ENCODE results near the gene CHST1.

Gene CHST1

DNA sequence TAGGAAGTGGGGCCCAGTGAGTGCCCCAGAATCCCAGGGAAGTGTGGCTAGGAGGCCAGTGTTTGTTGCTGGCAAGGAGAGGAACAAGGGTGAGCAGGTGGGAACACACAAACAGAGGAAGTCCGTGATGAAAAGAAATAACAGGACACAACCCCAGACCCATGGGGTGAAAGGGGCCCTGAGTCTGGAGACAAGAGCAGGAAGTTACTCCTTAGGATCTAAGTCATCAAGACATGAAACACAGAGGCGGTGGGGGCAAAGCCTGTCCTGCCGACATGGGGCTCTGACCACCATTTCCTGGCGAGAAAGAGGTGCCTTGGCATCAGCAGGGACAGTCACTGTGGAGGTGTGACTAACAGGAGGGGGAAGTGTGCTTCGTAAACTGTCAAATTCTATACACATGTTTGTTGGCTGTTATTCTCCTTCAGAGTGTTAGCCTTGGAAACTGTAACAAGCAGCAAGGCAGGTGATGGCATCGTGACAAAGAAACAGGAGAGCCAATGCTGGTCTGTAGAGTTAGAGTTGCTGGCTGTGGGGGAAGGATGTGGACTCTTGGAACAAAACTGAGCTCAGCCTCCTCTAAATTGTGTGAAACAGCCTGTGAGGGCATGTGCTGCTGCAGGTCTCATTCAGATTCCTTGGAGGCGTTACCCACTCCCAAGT, 21.7 kb downstream of the CHST1 start:
- no peak for DNase-seq

DNA sequence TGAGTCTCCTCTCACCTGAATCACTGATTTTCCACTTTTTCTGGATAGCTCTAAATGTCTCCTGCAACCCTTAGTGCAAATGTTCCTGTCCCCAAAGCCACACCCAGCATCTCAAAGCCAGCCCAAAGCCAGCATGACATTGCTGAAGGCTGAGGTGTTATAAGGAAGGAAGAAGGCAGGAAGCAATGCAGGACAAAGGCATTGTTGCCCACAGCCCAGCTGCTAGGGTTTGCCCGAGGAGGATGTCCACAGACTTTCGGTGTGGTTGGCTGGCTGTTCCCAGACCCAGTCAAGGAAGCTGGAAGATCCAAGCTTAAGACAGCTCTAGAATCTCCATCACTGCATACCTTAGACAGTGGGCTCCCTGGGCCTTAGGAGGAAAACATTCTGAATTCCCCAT, 23.5 kb downstream of the CHST1 start:
- DNase-seq = no peak

DNA sequence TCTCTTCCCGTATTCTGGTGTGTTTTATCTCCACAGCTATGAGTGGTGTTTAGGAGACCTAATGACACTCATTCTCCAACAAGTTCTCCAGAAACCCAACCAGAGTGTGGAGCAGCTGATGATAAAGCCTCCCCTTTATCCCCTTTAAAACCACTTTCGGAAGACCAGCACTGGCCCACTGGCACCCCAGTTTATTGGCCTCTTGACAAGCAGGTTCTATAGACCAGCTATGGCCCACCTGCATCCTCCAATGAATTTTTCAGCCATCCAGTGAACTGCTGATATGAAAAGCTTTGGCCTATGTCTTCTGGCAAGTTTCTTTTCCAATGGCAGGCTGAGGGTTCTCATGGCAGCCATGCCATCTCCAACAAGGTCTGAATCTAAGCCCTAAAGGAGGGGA, 27.4 kb downstream of the CHST1 start:
- no peak for DNase-seq

DNA sequence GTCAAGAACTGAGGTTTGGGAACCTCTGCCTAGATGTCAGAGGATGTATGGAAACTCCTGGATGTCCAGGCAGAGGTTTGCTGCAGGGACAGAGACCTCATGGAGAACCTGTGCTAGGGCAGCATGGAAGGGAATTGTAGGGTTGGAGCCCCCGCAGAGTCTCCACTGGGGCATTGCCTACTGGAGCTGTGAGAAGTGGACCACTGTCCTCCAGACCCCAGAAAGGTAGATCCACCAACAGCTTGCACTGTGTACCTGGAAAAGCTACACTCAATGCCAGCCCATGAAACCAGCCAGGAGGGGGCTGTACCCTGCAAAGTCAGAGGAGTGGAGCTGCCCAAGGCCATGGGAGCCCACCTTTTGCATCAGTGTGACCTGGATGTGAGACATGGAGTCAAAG, 29.5 kb downstream of the CHST1 start:
- no peak for DNase-seq

DNA sequence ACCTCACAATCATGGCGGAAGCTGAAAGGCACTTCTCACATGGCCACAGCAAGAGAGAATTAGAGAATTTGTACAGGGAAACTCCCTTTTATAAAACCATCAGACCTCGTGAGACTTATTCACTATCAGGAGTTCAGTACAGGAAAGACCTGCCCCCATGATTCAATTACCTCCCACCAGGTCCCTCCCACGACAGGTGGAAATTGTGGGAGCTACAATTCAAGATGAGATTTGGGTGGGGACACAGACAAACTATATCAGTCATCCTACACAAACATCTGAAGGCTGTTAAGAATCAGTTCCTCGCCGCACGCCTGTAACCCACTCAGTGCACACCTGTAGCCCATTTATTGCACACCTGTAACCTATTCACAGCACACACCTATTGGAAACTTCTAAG, 39.8 kb downstream of the CHST1 start:
- DNase-seq = no peak

DNA sequence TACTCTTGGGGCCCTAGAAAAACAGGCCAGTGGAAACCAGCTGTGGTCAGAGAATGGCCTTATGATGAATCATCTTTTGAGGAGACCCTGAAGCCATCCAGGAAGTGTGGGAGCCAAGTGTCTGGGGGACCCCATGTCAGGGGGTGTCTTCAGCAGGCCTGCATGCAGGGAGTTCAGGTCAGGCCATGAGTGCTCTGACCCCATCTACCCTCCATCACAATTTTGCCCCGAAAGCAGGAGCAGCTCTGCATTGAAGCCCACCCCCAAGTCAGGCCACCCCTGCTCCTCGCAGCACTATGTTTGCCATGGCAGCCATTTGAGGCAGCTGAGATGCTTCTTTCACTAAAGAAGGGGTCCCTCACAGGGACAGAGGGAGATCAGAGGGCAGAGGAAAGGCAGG, 41.3 kb downstream of the CHST1 start:
- no peak for DNase-seq

DNA sequence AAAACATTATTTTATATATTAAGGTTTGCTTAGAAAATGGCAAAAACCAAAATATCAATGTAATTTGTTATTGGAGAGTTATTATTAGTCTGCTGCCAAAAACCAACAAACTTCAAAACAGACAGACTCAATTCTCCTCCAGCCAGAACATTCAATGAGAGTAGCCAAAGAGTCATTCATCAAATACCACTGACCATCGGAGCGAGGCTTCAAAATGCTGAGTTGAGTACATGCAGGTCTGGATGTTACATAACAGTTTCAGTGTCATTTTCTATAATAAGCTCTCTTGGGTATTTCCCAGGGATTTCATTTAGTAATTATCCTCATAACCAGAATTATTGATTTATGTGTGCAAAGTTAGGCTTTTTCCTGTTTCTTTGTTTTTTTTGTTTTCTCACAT, 42.6 kb downstream of the CHST1 start:
- no peak for DNase-seq

DNA sequence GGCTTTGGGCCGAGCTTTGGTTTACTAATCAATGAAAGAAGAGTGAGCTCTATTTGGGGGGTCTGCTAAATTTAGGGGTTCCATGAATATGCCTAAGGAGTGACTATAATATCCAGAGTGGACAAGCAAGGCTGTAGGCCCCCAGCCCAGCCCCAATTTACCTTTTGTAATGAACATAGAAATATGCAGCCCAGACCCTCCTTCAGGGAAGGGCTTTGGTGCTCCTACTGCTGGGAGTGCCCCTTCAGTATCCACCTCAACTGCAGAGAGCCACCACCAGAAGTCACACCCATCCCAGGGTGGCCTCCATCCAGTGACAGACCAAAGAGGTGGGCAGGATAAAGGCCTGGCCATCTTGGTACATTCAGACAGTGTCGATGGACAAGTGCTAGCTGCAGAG, 43.1 kb downstream of the CHST1 start:
- DNase-seq = no peak

DNA sequence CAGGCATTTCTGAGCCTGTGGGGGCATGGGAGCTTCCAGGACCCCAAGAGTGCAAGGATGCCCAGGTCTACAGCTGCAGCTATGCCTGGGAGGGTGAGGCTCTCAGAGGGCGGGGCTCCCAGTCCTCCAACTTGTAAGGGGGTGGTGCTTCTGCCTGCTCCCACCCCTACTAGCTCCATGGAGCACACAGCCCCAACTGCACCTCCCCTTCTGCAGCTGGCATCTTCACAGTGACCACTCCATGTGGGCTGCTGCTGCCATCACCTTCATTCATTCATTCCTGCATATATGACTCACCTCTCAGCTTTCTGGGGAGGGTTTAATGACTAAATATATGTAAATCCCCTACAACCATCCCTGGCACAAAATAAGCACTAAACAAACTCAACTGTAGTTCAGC, 43.8 kb downstream of the CHST1 start:
- no peak for DNase-seq

DNA sequence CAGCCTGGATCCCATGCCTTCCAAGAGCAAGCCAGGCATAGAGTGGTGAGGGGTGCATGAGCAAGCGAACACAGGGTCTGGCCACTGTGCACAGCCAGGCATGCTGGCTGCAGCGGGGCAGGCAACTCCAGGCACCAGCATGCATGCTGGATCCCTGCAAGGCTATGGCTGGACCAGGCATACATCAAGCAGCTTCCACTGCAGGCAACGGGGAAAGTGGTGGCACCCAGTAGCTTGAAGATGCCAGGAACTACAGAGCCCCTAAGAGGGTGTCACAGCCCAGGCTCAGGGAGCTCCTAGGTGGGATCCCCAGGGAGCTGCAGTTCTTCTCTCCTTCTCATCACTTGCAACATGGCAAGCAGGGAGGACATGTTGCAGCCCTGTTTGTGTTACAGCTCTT, 45.2 kb downstream of the CHST1 start:
- no peak for DNase-seq

DNA sequence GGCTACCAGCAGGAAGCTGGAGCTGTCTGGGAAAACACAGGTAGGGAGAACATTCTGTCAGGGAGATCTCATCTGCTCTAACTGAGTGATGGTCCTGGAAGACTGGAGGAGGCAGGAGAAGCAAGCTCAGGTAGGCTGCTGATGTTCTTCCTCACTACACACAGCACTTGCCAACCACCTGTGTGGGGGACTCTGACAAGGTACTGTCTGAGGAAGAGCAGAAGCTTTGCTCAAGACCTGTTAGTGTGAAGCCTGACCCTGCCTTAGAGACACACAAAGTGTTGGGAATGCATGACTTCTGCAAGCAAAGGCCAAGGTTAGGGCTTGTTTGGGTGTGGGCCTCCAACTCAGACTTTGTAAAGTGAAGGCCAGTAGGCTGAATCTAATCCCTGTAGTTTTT, 46.5 kb downstream of the CHST1 start:
- DNase-seq = no peak

DNA sequence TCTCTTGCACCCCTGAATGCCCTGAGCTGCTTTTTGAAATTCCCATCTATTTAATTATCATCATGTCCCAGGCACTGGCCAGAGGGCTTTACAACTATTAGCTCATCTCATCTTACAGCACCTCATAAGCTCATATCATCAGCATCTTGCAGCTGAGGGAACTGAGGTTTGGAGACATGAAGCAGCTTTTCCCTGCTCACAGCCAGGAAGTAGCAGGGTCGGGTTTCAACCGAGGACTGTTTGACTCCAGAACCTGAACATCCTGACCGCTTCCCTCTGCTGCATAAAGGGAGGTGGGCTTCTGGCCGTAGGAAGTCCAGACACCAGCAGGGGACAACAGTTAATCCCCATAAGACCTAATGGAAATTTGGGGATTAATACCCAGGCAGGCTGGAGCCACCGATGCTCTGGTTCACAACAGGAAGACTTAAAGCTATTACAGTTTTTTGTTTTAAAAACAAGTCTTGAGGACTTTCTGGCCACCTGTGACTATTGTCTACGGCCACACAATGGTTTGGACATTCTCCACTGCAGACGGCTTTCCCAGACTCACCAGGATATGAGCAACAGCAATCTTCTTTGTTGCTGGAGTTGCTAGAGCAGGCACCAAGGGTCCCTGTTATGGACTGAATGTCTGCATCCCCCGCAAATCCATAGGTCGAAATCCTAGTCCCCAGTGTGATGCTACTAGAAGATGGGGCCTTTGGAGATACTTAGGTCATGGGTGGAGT, 47.4 kb downstream of the CHST1 start:
- no peak for DNase-seq

DNA sequence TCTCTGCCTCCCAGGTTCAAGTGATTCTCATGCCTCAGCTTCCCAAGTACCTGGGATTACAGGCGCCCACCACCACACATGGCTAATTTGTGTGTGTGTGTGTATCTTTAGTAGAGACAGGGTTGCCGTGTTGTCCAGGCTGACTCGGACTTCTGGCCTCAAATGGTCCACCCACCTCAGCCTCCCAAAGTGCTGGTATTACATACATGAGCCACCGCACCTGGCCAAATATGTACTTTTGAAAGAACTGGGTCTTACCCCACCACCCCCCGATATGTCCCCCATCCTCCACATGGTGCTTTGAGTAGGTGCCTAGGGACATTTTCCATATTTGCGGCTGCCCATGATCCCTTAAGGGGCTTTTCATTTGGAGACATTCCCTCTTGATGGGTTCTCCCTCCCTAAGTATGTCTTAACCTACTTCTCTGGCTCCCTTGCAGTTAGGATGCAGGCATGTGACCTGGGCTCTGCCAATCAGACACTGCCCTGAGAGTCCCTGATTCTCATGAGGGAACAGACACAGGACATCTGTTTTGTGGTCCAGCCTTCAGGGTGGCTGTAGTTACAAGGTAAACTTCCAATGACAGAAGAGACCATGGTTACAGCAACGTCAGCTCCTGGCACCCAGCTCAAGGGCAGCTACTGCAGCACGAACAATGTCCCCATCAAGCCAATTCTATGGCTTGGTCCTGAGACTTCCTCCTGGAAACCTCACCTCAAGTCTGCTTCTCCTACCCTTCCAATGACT, 48.4 kb downstream of the CHST1 start:
- DNase-seq = no peak

DNA sequence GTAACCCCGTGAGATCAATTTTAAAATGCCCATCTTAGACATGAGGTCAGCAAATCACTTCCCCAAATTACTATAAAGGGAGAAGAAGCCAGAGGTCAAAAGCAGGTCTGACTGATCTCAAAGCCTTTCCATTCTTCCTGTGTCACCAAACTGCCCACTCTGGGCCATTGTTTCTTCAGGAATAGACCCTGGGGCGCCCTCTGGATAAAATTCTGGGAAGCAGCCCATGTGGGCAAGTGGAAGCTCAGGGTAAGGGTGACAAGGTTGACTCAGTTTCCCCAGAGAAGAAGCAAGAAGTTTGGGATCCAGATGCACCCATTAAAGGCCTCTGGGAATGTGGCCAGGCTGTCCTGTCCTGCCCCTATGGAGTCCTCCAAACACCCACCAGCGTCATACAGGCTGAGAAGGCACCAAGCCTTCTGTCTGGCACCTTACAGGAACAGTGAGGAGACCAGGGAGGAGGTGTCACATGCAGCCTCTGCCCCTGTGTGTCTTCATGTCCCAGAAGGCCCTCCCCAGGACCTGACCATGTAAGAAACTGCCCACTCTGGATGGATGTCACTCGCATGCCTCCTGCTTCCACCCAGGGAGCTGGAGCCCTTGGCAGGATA, 50.1 kb downstream of the CHST1 start:
- DNase-seq = no peak

DNA sequence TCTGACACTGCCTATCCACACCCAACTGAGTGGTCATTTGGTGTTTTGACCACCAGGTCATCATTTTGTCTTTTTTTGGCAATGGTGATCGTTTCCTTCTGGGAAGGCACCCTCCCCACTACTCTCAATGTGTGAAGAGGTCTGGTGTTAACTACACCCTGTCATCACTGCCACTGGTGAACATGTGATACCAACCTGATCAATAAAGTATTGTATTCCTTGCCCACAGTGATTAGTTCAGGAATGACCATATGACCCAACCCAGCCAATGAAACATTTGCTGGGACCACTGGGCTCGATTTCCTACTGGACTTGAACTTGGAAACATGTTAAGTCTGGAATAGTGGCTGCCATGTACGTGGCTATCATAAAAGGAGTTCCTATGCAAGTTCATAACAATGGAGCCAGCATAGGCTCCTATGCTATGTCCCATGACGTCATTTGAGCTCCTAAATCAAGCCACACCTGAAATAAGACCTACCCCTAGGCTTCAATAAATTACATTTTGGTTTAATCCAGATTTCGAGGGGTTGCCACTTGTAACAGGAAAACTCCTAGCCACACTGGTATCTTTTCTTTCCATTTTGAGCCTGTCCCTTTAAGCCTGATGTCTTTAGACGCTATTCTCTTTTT, 51.1 kb downstream of the CHST1 start:
- DNase-seq = no peak

DNA sequence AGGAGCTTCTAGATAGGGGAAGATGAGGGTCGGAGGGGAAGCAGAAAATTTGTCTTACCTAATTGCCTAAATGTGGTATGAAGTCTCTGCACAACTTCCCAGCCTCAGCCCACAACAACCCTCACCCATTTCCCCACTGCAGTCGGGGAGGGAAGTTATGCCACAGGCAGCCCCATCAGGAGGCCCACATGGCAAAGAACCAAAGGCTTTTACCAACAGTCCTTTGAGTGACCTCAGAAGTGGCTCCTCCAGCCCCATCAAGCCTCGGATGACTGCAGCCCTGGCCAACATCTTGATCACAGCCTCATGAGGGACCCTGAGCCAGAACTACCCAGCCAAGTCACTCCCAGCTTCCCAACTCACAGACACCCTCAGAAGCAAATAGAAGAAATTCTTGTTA, 54.8 kb downstream of the CHST1 start:
- no peak for DNase-seq

DNA sequence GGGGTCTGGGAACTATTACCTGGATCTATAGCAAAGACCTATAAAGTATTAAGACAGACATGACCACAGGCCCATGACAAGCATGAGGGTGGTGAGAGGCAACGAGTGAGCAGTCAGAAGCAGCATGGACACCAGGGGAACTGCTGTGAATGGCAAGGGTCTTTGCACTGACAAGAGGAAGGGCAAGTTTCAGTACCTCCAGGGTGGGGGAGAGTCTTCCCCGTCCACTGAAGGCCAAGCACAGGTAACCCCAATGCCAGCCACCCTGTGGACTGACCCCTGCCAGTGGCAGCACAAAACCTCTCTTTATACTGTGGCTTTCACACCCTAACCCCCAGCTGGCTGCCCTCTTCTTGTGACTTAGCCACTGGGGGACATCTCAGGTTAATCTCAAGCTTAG, 55.5 kb downstream of the CHST1 start:
- DNase-seq = no peak

DNA sequence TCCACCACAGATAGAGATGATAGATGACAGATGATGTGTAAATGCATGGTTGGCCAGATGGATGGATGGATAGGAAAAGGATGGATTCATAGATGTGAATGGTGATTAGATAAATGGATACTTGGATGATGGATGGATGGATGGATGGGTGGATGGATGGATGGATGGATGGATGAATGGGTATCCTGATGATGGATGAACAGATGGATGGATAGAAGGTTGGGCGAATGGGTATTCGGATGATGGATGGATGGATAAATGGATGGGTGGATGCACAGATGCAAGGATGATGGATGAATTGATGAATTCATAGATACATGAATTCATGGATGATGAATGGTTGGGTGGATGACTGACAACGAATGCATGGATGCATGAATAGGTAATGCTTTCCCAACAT, 56.1 kb downstream of the CHST1 start:
- no peak for DNase-seq

DNA sequence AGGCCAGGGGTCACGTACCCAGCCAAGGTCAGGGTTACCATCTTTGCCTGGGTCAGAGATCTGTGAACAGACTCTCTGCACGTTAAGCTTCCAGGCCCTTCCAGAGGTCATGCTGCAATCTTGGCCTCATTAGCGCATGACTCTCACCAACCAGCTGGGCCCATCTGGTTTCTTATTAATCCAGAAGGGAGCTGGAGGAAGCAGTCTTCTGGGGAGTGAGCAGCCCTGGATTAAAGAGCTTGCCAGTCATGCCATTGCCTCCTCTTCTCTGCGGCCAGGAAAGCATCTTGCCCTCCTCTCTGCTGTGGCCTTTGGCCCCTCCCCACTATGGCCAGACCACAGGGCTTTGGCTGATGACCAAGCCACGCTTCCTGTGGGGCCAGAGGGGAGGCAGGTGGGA, 57.4 kb downstream of the CHST1 start:
- no peak for DNase-seq

DNA sequence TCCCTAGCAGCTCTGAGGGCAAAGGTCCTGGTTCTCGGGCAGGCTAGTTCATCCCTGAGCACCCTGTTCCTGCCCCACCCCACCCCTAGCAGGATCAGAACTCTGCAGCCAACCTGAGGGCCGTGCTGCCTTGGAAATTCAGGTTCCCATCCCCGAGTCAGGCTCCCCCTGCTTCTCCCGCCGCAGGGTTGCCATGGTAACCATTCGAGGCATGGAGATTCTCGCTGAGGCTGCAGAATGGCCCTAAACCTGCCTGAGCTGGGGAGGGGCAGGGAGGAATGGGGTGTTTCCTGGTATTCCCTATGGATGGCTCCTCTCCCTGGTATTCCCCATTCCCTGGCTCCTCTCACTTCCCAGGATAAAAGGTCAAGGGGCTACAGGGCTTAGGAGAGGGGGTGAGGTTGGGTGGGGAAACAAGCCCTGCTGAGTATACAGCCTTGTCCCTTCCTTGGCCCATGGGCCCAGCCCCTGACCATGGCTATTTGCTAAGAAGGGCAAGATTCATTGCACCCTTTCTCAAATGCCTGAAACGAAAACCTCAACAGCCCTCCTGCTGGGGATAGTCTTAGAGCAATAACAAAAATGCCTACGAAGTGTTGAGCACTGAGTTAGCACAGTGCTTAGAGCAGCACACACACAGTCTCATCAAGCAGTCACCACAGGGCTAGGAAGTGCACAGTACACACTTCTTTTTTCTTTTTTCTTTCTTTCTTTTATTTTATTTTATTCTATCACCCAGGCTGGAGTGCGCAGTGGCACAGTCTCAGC, 58.7 kb downstream of the CHST1 start:
- no peak for DNase-seq

DNA sequence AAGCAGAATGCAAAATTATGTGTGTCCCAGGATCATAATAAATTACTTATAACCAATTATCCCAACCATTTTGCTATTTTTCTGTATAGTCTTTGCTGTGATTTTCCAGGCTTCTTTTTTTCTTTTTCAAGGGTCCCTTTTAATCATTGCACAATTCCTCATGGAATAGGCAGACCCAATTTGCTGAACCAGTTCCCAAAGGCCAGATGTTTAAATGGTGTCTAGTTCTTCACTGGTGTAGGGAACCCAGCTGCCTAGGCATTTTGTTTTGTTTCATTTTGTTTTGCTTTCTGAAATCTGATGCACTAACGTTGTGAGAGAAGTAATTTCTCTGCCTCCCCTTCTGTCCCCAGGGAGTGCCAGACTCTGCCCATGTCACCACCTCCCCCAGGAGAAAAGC, 60.4 kb downstream of the CHST1 start:
- no peak for DNase-seq

DNA sequence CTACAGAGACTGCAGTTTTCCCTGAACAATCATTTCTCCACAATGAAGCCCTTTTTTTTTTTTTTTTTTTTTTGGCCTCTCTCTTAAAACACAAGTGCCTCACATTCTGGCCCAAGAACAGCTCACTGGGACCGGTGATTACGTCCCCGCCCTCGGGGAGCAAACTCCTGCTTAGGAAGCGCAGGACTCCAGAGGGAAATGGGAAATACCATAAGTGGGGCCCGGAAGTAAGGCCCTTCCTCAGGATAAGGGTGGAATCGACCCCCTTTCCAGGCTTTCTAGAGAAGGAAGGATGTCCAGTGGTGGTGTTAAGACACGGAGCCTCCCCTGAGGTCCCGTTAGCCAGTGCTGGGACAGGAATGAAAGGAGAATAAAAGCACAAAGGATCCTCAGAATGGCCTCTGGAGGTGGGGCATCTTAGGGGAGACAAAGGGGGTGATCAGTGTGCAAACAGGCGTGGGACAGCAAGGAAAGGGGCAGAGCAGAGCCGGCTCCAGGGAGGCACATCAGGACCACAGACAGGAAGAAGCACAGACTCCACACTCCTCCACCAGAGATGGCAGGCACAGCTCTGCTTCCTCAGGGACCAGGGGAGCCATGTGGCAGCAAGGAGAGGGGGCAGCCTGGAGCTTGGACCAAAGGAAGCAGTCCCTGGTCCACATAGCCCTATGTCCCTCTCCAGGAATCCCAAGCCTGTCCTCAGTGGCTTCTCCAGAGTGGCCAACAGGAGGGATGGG, 61.3 kb downstream of the CHST1 start:
- no peak for DNase-seq
